Stimulated activated naive CD4-positive, alpha-beta T cell (primary cell): ENCODE measurements around the gene NR2F1-AS1.

Experiments used
- DNase-seq, 6 experiments: peaks; one replicate each; lab custom pipeline; 2025; lab: John Stamatoyannopoulos, UW

The NR2F1-AS1 gene

DNA sequence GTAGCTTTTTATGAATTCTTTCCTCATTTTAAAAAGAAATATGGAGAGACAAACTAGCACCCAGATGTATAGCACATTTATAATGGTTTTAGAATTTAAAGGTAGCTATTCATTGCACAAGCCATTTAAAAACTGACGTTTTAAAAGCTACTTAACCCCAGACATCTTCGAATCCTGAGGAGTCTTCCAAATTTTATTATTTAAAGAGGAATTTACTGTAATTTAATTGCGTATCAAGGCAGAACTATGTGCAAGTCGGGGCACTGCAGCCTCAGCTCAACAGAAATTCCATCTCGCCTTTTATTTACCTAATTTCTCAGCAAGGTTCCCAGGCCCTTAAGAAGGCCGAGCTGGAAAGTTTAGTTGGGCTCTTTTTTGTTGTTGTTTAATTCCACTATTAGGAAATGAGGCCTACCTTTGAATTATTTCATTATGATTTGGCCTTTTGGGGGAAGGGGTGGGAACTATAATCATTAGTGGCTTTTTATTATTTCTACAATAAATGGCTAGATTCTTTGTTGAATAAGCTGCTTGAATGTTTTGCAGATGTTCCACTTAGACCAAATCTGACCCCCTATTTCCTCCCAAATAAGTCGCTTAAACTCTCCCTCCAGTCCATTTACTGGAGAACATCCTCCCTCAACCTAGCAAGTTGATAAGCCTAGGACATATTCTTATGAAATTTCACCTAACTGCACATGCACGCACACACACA, 22.2 kb upstream of the NR2F1-AS1 start:
- no peak for DNase-seq

DNA sequence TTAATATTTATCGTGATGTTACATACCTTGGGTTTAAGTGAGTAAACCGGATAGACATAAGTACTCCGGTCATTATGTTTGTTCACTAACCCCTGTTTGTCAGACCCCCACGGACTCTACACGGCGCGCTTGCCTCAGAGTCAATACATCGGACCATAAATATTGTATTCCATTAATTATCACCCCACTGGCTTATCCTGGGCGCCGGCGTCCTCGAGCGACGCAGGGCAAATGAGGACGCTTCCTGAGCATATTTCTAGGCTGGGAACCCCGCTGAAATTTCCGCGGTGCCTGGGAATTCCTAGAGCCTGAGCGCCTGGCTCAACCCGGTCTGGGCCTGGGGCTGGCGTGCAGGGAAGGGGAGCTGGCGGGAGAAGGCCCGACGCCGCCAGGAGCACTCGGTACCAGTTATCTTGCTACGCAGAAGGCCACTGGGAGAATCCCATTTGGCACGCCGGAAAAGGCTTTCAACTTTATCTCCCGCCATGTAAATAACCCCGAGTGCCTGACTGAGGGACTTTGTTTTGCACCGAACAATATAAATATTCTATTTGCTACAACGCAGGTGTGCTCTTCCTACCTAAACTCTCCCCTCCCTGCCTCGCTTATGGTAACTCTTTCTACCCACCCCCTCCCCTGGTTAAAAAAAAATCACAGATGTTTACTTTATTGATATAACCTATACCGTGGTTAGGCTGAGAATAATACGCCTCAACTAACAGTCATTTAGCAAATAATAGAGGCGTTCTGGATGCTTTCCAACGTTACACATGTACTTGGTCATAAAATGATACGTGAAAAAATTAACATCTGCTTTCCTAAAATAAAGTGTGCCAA, 21.4 kb upstream of the NR2F1-AS1 start:
- no peak for DNase-seq

DNA sequence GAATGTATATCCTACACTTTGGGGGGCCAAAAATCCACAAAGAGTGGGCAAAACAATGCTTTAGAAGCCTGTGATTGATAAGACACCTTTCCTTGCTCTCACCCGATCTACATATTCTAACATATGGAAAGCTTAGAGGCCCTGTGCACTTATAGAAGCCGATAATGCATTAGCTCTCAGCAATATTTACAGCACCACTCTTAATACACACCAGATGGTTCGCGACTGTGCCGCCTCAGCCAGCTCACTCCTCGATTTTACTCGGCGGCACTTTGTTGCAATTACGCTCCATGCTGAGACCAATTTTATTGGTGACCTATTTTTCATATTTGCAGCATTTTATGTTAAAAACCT, 20.8 kb upstream of the NR2F1-AS1 start:
- DNase-seq: no peak

DNA sequence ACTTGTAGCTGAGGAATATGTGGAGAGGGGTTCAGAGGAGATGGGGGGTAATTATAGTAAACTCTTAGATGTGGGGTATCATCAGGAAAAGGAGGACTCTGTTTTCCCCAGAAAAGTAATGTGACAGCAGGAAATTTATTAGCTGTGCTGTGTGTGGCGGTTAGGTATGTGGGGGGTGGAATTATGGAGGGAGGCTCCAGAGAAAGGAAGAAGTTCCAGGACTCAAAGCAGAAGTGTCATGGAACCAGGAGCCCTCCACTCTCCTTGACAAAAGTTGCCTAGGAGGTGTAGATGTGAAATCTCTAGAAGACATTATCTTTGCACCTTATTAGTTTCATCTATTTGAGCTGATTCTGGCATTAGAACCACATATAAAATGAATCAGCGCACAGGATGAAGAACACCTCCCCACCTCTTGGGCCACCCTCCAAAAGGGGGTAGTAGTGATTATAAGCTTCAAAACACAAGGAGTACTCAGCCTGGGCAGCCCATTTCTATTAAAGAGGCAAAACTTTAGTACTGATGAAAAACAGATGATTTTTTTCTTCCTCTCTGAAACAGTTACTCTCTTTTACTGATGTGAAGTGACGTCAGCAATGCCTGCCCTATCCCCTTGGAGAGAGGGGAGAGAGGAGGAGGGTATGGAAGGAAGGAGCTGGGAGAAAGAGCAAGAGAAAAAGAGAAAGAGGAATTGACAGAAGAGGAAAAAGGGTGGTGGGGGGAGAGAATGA, 20.2 kb upstream of the NR2F1-AS1 start:
- DNase-seq: no peak

DNA sequence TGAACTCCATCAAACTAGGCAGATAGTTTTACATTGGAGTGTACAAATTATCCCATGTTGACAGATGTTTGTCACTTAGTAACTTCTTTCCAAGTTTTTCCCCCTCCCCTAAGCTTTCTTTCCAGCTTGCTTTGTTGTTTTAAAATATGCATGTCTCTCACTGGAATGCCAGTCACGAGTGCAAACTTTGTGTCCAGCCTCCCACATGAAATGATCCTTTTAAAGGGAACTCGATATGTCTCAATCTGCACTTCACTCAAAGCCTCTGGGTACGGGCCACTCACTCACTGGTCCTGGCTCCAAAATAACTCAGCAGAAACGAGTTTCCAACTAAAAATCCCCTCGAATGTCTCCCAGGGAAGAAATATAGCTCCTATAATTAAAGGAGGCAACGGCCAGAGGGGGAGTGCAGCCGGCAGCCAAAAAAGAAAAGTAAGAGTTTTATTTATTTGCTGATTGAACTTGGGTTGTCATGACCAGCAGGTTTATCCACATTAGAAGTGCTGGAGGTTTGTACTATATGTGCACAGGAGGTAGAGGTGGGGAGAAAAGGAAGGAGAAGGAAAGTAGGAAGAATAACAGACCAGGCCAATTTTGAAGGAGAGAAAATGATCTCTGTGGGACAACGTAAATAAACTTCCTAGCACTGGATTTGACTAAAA, 19.5 kb upstream of the NR2F1-AS1 start:
- no peak for DNase-seq

DNA sequence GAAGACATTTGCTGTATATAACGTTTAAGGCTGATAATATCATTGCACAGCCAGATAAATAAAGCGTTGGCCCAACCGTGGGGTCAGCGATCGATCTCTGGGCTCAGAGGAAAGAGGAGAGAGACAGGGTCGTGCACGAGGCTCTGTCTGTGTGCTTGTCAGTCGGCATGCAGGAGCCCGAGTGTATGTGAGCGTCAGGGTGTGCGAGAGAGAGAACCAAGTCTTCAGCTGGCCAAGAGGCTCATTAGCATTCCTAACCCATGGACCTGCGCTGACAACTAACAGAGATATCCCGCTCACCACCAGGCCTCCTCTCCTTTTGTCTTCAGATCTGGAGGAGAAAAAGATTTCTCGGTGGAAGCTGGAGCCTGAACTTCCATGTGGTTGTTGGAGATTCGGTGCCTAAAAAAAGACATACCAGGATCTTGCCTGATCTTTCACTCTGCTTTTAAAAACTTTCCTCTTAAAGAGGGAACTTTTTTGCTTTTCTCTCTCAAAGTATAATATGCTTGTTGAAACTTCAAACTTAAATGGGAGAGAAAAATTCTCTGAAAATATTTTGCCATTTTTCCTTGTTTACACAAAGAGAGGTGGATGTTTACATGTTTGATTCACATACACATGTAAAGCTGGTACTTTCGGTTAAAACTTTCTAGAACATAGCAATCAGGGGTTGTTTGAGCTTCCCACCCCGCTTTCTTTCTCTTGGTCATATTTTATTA, 18.5 kb upstream of the NR2F1-AS1 start:
- no peak for DNase-seq

DNA sequence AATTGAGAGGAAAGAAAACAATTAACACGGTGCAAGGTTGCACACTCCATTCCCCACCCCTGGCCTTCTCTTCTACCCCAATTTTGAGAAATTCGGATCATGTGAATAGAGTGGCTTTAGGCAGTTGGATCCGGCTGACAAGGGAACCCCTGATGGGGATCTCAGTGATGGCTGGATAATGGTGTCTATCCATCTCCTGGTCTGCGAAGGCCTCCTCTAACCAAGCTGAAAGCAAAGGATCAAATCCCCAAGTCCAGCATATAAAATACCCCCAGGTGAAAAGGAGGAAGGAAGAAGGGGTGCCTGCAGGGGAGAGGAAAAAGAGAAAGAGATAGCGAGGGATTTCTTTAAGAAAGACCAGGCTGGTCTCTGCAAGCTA, 18.0 kb upstream of the NR2F1-AS1 start:
- no peak for DNase-seq

DNA sequence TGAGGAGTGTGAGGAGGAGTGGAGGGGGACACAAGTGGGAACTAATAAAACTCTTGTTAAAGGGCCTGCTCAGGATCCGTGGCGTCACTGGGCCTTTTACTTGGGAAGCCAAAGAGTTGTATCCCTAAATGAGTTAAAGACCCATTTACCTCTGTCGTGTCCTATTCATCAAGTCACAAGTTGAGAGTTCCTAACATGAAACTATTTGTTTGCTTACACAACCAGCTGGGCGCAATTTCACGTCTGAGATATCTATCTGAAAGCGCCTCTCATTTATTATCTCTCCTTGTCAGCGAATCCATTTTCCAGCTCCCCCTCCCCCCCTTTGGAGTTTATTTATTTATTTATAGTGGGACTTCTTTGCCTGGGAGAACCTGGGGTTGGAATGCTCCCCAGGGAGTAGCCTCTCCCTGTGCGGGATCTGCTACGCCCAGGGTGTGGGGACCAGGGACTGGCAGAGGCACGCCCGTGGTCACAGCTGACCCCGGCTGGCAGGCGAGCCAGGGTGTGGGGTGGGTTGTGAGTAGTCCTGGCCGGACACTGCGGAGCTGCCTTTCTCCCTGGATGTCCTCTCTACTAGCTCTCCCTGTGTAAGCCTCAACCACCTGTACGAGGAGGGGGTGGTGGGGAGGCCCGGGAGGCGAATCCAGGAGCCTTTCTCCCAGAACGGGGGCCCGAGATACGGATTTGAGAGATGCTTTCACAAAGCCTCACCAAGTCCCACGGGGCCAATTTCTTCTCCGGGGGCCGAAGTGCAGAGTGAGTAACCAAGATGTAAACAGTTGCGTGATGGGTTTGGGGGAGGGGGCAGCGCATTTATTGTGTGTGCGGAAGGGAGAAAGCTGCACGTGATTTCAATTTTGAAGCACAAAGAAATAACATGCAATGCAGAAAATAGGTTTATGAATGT, 17.3 kb upstream of the NR2F1-AS1 start:
- DNase-seq: no peak

DNA sequence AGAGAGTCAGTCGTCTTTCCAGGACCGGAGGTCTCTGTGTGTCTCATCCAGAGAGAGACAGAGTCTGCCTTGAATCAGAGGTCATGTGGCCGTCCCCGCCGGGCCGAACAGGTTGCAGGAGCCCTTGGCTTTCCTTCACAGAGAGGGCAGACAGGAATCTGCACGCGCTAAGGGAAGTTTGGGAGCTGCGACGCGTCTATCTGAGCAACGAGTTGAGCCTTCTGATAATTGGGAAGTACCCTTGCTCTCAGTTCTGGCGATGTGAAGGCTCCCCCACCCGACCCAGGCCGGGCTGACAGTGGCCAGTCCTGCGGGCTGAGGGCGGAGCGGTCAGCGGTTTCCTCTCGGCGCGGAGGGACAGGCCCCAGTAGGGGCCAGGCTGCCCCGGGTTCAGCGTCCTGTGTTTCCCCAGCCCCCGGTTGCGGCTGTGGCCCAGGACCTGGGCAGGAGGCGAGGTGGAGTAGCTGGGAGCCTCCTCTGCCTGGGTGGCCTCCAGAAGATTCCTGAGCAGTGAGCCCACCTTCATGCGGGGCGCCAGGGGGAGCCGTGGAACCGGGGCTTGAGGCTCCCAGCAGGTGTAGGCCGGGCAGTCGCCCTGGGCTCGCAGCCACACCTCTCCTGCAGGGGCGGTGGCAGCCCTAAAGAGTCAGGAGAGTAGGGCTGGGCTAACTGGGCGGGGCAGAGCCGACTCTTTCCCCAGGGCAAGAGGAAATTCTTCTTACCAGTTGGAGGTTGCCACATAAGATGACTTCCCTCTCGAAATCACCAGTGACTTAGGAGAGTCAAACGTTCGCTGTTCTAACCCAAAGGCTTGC, 15.9 kb upstream of the NR2F1-AS1 start:
- no peak for DNase-seq

DNA sequence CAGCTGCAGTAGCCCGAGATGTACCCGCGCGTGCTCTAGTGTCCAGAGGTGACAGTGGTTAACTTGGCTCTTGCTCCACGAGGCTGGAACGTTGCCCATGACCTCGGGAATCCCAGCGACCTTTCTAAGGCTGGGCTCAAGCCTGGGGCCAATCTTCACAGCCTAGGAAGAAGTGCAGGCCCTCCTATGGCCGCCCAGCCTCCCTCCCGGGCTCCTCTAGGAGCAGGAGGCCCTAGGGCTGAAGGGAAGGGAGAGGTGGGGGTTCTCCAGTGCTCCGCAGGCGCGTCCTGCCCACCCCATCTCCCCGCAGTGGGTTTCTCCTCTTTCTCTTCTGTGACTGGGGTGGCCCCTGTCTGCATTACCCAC, 15.3 kb upstream of the NR2F1-AS1 start:
- DNase-seq: no peak

DNA sequence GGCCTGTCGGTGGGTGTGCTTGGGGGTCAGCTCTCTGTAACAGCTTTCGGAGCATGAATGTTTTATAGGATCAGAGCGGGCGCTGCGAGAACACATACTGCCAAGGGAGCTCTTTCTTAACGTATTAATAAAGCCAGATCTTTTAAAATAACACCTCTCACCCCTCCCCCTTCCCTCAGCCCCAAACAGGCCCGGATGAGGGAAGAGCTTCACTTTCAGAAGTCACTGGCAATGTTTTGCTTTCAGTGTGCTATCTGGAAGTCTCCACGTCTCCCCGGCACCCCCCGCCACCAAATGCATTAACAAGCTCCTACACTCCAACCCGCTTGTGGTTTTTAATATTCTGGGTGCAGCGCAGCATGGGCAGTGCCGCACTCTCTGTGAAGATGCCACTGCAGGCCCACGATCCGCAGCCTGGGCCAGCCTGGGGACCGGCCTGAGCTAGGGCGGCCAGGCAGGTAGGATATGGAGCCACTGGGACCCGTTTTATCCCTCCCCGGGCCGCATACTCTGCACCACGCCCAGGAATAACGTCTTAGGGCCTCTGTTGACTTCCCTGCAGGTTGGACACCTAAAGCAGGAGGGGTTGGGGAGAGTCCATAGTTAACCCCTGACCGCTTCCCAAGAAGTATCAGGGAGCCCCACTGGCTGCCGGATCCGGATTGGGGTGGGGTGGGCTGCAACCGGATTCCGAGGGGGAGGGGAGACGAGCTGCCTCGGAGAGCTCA, 14.6 kb upstream of the NR2F1-AS1 start:
- peak in 1 of 6 experiments; percentile 10 for DNase-seq

DNA sequence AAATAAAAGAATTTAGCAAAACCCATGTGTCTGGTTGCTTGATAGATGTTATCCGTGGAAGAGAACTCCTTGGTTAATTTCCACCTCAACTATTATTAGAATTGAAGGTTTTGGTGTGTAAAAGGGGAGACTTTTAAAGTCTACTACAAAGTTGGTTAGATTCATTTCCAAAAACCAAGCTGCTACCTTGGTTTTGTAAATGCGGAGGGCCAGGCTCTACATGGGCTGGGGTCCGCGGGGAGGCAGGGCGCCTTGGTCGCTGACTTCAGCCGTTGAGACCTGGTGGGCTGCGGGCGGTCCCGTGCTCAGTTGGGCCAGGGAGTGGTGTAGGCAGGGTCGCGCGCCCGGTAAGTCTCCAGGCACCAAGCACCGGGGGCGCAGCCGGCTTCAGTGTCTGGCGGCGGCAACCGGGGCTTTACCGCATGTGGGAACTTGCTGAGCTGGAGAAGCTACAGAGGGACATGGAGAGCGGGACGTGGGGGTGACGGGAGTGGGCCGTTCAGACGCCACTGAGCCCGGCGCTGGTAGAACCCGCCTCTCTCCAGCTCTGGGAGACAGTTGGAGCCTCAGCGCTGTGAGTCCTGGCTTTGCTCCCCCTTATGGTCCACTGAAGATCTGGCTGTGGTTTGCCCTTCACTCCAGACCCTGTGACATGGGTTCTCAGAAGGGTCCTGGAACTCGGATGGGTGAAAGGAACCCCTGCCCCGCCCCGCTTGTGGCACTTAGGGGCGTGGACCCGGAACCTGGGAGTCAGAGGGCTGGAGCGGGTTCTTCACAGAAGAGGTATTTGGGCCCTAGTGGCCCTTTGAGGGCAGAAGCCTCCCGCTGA, 13.8 kb upstream of the NR2F1-AS1 start:
- DNase-seq: no peak

DNA sequence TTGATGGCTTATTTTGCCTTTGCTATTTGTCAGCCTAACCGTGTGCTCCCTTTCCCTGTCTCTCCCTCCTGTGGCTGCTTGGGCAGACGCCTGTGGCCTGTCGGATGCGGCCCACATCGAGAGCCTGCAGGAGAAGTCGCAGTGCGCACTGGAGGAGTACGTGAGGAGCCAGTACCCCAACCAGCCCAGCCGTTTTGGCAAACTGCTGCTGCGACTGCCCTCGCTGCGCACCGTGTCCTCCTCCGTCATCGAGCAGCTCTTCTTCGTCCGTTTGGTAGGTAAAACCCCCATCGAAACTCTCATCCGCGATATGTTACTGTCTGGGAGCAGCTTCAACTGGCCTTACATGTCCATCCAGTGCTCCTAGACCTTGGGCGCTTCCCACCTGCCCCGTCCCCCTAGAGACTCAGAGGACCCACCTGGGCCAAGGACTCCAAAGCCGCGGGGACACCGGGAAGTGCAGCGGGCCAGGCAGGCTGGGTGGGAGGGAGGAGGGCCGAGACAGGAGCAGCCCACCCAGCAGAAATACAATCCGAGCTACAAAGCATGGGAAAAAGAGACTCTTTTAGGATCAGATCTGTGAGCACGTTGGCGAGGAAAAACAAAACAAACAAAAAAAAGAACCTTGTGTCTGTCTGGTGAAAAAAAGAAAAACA, 12.6 kb upstream of the NR2F1-AS1 start:
- no peak for DNase-seq

DNA sequence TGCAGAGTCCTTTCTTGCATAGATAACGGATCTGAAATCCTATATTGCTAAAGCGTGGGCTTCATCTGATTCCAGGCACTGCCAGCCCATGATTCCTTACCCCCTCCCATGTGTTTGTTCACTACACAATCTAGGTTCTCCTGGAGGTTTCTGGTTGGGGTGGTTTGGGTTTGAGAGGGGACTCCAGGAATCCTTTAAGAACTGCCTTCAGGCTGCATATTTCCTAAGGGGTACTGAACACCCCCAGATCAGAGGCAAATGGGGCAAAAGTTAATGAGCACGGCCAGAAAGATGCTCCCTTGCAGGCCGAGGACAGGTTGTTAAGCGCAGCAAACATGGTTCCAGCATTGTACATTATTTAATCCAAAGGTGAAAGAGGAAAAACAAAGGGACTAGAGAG, 11.9 kb upstream of the NR2F1-AS1 start:
- no peak for DNase-seq

DNA sequence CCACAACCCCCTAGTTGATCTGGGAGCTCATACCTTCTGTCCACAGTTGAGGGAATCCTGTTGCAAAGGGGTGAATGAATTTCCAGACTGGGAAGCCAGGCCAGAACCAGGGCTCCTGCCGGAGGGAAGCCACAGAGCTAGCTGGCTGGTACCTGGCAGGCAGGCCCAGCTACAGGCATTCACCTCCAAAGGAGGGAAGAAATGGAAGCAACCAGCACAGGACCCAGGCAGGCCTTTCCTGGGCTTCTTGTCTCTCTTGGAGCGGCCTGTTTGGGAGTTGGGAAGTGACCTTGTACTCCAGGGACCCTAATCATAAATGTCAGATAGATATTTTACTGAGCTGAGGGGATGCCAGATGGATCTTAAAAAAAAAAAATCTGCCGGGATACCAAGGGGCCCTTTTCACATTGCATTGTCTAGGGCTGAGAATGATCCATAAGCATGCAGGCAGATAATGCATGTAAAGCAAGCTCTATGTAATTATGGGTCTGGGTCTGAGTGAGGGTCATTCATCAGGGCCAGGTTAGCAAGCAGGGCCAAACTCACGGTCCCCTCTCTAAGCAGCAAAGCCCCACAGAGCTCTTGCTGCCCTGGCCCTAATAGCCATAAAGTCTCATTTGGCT, 10.4 kb upstream of the NR2F1-AS1 start:
- DNase-seq: no peak

DNA sequence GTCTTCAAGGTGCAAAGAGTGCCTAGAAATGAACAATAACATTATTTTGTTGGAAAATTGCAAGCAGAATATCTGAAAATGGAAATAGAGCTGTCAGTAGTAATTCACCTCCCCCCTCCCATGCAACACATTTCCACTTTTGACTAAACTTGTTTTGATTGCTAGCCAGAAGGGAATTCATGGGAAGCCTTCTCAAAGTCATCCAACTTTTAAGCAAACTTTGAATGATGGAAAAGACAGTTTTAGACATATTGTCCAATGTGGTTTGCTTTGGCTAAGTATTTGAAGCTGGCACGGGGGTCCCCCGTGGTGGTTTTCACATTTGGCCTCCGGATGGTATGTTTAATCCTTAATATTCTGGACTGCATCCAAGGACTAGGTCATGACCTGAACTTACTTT, 9.5 kb upstream of the NR2F1-AS1 start:
- no peak for DNase-seq

DNA sequence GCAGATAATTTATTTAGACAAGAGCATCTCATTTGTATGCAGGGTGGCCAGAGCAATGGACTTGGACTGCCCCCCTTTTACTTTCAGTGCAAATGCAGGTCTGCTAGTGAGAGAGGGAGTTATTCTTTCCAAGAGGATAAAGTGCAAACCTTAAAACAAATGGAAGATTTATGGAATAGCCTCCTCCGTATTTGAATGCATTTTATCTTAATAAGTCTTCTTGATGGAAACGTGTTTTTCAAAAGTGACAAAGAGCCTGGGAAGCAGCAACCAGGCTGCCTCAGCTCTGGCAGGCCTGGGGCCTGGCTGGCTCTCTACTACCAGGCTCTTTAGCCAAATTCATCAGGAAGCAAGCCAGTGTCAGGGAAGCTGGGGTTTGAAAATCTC, 8.8 kb upstream of the NR2F1-AS1 start:
- no peak for DNase-seq
